Rectal smooth muscle tissue (tissue), 1 donor: Measurements from ENCODE around the gene GALNT7.

Source experiments
- H3K27ac ChIP-seq: one replicate; pipeline ENCODE4 v1.7.0; 2013; ENCODE audit warnings: low read depth, low read length, inconsistent platforms
- H3K27me3 ChIP-seq: one replicate; pipeline ENCODE4 v1.7.0; 2013; ENCODE audit warnings: low read length; ENCODE audit not compliant: control insufficient read depth, insufficient read depth
- H3K36me3 ChIP-seq: one replicate; pipeline ENCODE4 v1.7.0; 2013; ENCODE audit warnings: low read length; ENCODE audit not compliant: control insufficient read depth, insufficient read depth
- H3K4me1 ChIP-seq: one replicate; pipeline ENCODE4 v1.7.0; 2013; ENCODE audit warnings: low read length; ENCODE audit not compliant: control insufficient read depth, insufficient read depth
- H3K4me3 ChIP-seq: one replicate; pipeline ENCODE4 v1.7.0; 2013; ENCODE audit warnings: low read length
- H3K9ac ChIP-seq: one replicate; pipeline ENCODE4 v1.7.0; 2013; ENCODE audit warnings: low read length

GALNT7 gene

GRCh38 chr4:173332963-173333657, 164.5 kb downstream of the GALNT7 start:
- peak overlapping the region; percentile 100 for H3K27ac ChIP-seq
- H3K36me3 ChIP-seq: peaks cover 8% of the 10 kb centered on the region
- H3K27me3 ChIP-seq: no peaks in the 10 kb centered on the region
- peak overlapping the region; percentile 42 for H3K9ac ChIP-seq
- peaks cover 4% of the 10 kb centered on the region for H3K4me1 ChIP-seq
- peak overlapping the region; percentile 93 for H3K4me3 ChIP-seq

GRCh38 chr4:173333658-173334084, 165.1 kb downstream of the GALNT7 start:
- peak overlapping the region; percentile 93 for H3K4me3 ChIP-seq
- peaks cover 6% of the 10 kb centered on the region for H3K36me3 ChIP-seq
- H3K4me1 ChIP-seq: peaks cover 4% of the 10 kb centered on the region
- H3K9ac ChIP-seq: peak overlapping the region; percentile 97
- no peaks in the 10 kb centered on the region for H3K27me3 ChIP-seq
- peak overlapping the region; percentile 100 for H3K27ac ChIP-seq

GRCh38 chr4:173334085-173334890, 165.7 kb downstream of the GALNT7 start, which contains the start of gene HMGB2:
TSS of gene HMGB2 (minus strand) at chr4:173334358. CDS start at chr4:173333649, 709 bp downstream.
- H3K4me3 ChIP-seq: peak within 1 kb of the TSS; percentile 94
- H3K9ac ChIP-seq: peak within 1 kb of the TSS; percentile 97

GRCh38 chr4:173334891-173335752, 166.5 kb downstream of the GALNT7 start:
- H3K27ac ChIP-seq: peak overlapping the region; percentile 100
- H3K36me3 ChIP-seq: peaks cover 6% of the 10 kb centered on the region
- H3K27me3 ChIP-seq: no peaks in the 10 kb centered on the region
- H3K4me1 ChIP-seq: peaks cover 4% of the 10 kb centered on the region
- H3K9ac ChIP-seq: peak overlapping the region; percentile 68
- peak overlapping the region; percentile 94 for H3K4me3 ChIP-seq

More at GRCh38 chr4:173334085-173334890, 165.7 kb downstream of the GALNT7 start, which contains the start of gene HMGB2:
- peaks cover 4% of the 10 kb centered on the region for H3K4me1 ChIP-seq
- peak within 1 kb of the TSS; percentile 100 for H3K27ac ChIP-seq
- no peaks in the 10 kb centered on the region for H3K27me3 ChIP-seq
- H3K36me3 ChIP-seq: peaks cover 6% of the 10 kb centered on the region

- Histone ChIP-seq H3K27me3 (no peaks in the 10 kb centered on the region), H3K4me3 (no peak overlapping the region), H3K36me3 (no peaks in the 10 kb centered on the region), H3K9ac (no peak overlapping the region), H3K27ac (no peak overlapping the region), H3K4me1 (peaks cover 4% of the 10 kb centered on the region)
Measured at GRCh38 chr4:173337463-173337862, 168.9 kb downstream of the GALNT7 start.

GRCh38 chr4:173343832-173344397, 175.3 kb downstream of the GALNT7 start:
- Histone ChIP-seq H3K4me3 (no peak overlapping the region), H3K36me3 (no peaks in the 10 kb centered on the region), H3K9ac (no peak overlapping the region), H3K4me1 (no peaks in the 10 kb centered on the region), H3K27me3 (no peaks in the 10 kb centered on the region), H3K27ac (no peak overlapping the region)

- Histone ChIP-seq H3K36me3 (no peaks in the 10 kb centered on the region), H3K27me3 (no peaks in the 10 kb centered on the region), H3K27ac (no peak overlapping the region), H3K4me1 (no peaks in the 10 kb centered on the region), H3K9ac (no peak overlapping the region), H3K4me3 (no peak overlapping the region)
Measured at GRCh38 chr4:173345648-173346047, 177.0 kb downstream of the GALNT7 start.

- Histone ChIP-seq H3K27me3 (no peaks in the 10 kb centered on the region), H3K4me3 (no peak overlapping the region), H3K27ac (no peak overlapping the region), H3K36me3 (no peaks in the 10 kb centered on the region), H3K9ac (no peak overlapping the region), H3K4me1 (no peaks in the 10 kb centered on the region)
Measured at GRCh38 chr4:173346074-173346473, 177.5 kb downstream of the GALNT7 start.

- Histone ChIP-seq H3K36me3 (no peaks in the 10 kb centered on the region), H3K4me1 (no peaks in the 10 kb centered on the region), H3K27ac (no peak overlapping the region), H3K4me3 (no peak overlapping the region), H3K27me3 (no peaks in the 10 kb centered on the region), H3K9ac (no peak overlapping the region)
Measured at GRCh38 chr4:173347467-173347866, 178.9 kb downstream of the GALNT7 start.

- Histone ChIP-seq H3K9ac (no peak overlapping the region), H3K27ac (no peak overlapping the region), H3K4me1 (no peaks in the 10 kb centered on the region), H3K36me3 (no peaks in the 10 kb centered on the region), H3K4me3 (no peak overlapping the region), H3K27me3 (no peaks in the 10 kb centered on the region)
Measured at GRCh38 chr4:173357939-173358338, 189.3 kb downstream of the GALNT7 start.

- no peaks in the 10 kb centered on the region for H3K36me3 ChIP-seq
- no peak overlapping the region for H3K27ac ChIP-seq
- no peak overlapping the region for H3K9ac ChIP-seq
- no peaks in the 10 kb centered on the region for H3K27me3 ChIP-seq
- no peak overlapping the region for H3K4me3 ChIP-seq
- H3K4me1 ChIP-seq: no peaks in the 10 kb centered on the region
Measured at GRCh38 chr4:173360587-173361221, 192.1 kb downstream of the GALNT7 start.
